ENCODE results near the gene ATP9A. TPM values are rescaled to one million over a fixed set of nuclear protein-coding genes. Genes with fewer than 3 reads are reported as not detected.

Gene ATP9A
- total RNA-seq, 1 donor from 2014 or later: 35.8 TPM

- Histone ChIP-seq H3K4me1 (peaks cover 25% of the 10 kb centered on the region), H3K27ac (no peak overlapping the region), H3K4me3 (peak overlapping the region; percentile 13 to 26), H3K9me3 (no peaks in the 10 kb centered on the region), H3K27me3 (peaks cover 11% of the 10 kb centered on the region), H3K36me3 (no peaks in the 10 kb centered on the region)
- TF ChIP-seq CTCF (IDR thresholded peaks at IDR 0.05) (no peak), POLR2A (IDR thresholded peaks at IDR 0.05) (no peak), POLR2AphosphoS5 (IDR thresholded peaks at IDR 0.05; ENCODE audit: insufficient read depth in 1 of 2, low read depth in 1 of 2) (no peak)
- no peak for DNase-seq (ENCODE audit: extremely low spot score in 2 of 2)
- intact Hi-C loops (cut with DNase I): no loop called here
Measured at GRCh38 chr20:51801122-51801822, 33.1 kb upstream of the ATP9A start.

- peaks cover 25% of the 10 kb centered on the region for H3K4me1 ChIP-seq
- H3K36me3 ChIP-seq: no peaks in the 10 kb centered on the region
- intact Hi-C loops (cut with DNase I): no loop called here
- DNase-seq (ENCODE audit: extremely low spot score in 2 of 2): no peak
- peaks cover 11% of the 10 kb centered on the region for H3K27me3 ChIP-seq
- TF ChIP-seq CTCF (IDR thresholded peaks at IDR 0.05) (no peak), POLR2AphosphoS5 (IDR thresholded peaks at IDR 0.05; ENCODE audit: insufficient read depth in 1 of 2, low read depth in 1 of 2) (no peak), POLR2A (IDR thresholded peaks at IDR 0.05) (no peak)
- no peaks in the 10 kb centered on the region for H3K9me3 ChIP-seq
- H3K27ac ChIP-seq: no peak overlapping the region
- H3K4me3 ChIP-seq: peak overlapping the region; percentile 13 to 26
Measured at GRCh38 chr20:51800872-51801121, 32.6 kb upstream of the ATP9A start.

- no peak for TF ChIP-seq POLR2A (IDR thresholded peaks at IDR 0.05)
- TF ChIP-seq CTCF (IDR thresholded peaks at IDR 0.05): peak in 2 of 3 experiments; percentile 38 to 39
- H3K36me3 ChIP-seq: no peaks in the 10 kb centered on the region
- H3K4me1 ChIP-seq: peaks cover 25% of the 10 kb centered on the region
- intact Hi-C loops (cut with DNase I): no loop called here
- peak overlapping the region; percentile 13 to 26 for H3K4me3 ChIP-seq
- DNase-seq (ENCODE audit: extremely low spot score in 2 of 2): no peak
- H3K9me3 ChIP-seq: no peaks in the 10 kb centered on the region
- no peak overlapping the region for H3K27ac ChIP-seq
- peaks cover 11% of the 10 kb centered on the region for H3K27me3 ChIP-seq
Measured at GRCh38 chr20:51800060-51800871, 32.1 kb upstream of the ATP9A start.

GRCh38 chr20:51799401-51799860, 31.2 kb upstream of the ATP9A start:
- H3K9me3 ChIP-seq: no peaks in the 10 kb centered on the region
- H3K27me3 ChIP-seq: peaks cover 11% of the 10 kb centered on the region
- TF ChIP-seq POLR2A (IDR thresholded peaks at IDR 0.05): no peak
- DNase-seq (ENCODE audit: extremely low spot score in 2 of 2): no peak
- peaks cover 25% of the 10 kb centered on the region for H3K4me1 ChIP-seq
- intact Hi-C loops (cut with DNase I): no loop called here
- H3K4me3 ChIP-seq: no peak overlapping the region
- no peaks in the 10 kb centered on the region for H3K36me3 ChIP-seq
- H3K27ac ChIP-seq: no peak overlapping the region

- Histone ChIP-seq H3K4me1 (peaks cover 25% of the 10 kb centered on the region), H3K4me3 (no peak overlapping the region), H3K27me3 (peaks cover 11% of the 10 kb centered on the region), H3K27ac (no peak overlapping the region), H3K36me3 (no peaks in the 10 kb centered on the region), H3K9me3 (no peaks in the 10 kb centered on the region)
- TF ChIP-seq CTCF (IDR thresholded peaks at IDR 0.05) (no peak), POLR2A (IDR thresholded peaks at IDR 0.05) (no peak), POLR2AphosphoS5 (IDR thresholded peaks at IDR 0.05; ENCODE audit: insufficient read depth in 1 of 2, low read depth in 1 of 2) (no peak)
- DNase-seq (ENCODE audit: extremely low spot score in 2 of 2): no peak
- intact Hi-C loops (cut with DNase I): no loop called here
Measured at GRCh38 chr20:51797357-51798025, 29.3 kb upstream of the ATP9A start.
